Neuronal stem cell (in vitro differentiated cells): ENCODE results near the gene NR3C2.

Experiments used
- DNase-seq: peaks from one replicate; pipeline ENCODE4 v3.0.0-alpha.2; 2013; ENCODE audit warnings: low spot score
- H2AFZ ChIP-seq: one replicate; pipeline ENCODE4 v1.6.1; 2013; ENCODE audit warnings: mild to moderate bottlenecking, low read length, inconsistent platforms
- H2AK5ac ChIP-seq: 2 replicates; pipeline ENCODE4 v1.6.1; 2013; ENCODE audit warnings: low read depth, mild to moderate bottlenecking, inconsistent platforms, low read length, moderate library complexity, mixed read lengths
- H2BK120ac ChIP-seq: 2 replicates; pipeline ENCODE4 v1.6.1; 2013; ENCODE audit warnings: low read depth, mild to moderate bottlenecking, inconsistent platforms, low read length, moderate library complexity, mixed read lengths
- H2BK12ac ChIP-seq: one replicate; pipeline ENCODE4 v1.6.1; 2013; ENCODE audit warnings: low read length, inconsistent platforms
- H2BK15ac ChIP-seq: 2 replicates; pipeline ENCODE4 v1.6.1; 2013; ENCODE audit warnings: mild to moderate bottlenecking, low read length, inconsistent platforms, mixed read lengths
- H2BK5ac ChIP-seq: one replicate; pipeline ENCODE4 v1.6.1; 2013; ENCODE audit warnings: inconsistent platforms, mild to moderate bottlenecking, low read length, moderate library complexity
- H3K14ac ChIP-seq: one replicate; pipeline ENCODE4 v1.6.1; 2013; ENCODE audit warnings: low read length, inconsistent platforms
- H3K18ac ChIP-seq: 2 replicates; pipeline ENCODE4 v1.6.1; 2013; ENCODE audit warnings: low read length, inconsistent platforms
- H3K23ac ChIP-seq: 2 replicates; pipeline ENCODE4 v1.6.1; 2013; ENCODE audit warnings: low read depth, mild to moderate bottlenecking, mixed read lengths, low read length, inconsistent platforms; ENCODE audit not compliant: poor library complexity
- H3K27ac ChIP-seq: replicated peaks from 3 replicates; pipeline ENCODE4 v1.5.1; 2013; ENCODE audit warnings: low read length, inconsistent platforms
- H3K27me3 ChIP-seq, 3 experiments: 2 replicates each; pipeline ENCODE4 v1.6.1; 2013; ENCODE audit warnings: low read length in 3 of 3, mild to moderate bottlenecking in 2 of 3, inconsistent platforms in 1 of 3, low read depth in 1 of 3, mixed read lengths in 1 of 3, moderate library complexity in 1 of 3; ENCODE audit not compliant: control insufficient read depth in 3 of 3, insufficient read depth in 3 of 3
- H3K36me3 ChIP-seq, 2 donors: replicated peaks in 1 of 2; 2 replicates each; pipeline ENCODE4 v1.6.1; 2013; ENCODE audit warnings: low read length in 2 of 2; ENCODE audit not compliant: control insufficient read depth in 2 of 2, insufficient read depth in 2 of 2
- H3K4ac ChIP-seq: 2 replicates; pipeline ENCODE4 v1.6.1; 2013; ENCODE audit warnings: inconsistent platforms, mild to moderate bottlenecking, low read length, moderate library complexity
- H3K4me1 ChIP-seq, 2 donors: 1 replicate in 1 of 2; 2 replicates in 1 of 2; pipeline ENCODE4 v1.6.1; 2013; ENCODE audit warnings: low read length in 2 of 2, low read depth in 1 of 2; ENCODE audit not compliant: control insufficient read depth in 2 of 2, insufficient read depth in 1 of 2
- H3K4me2 ChIP-seq: one replicate; pipeline ENCODE4 v1.6.1; 2013; ENCODE audit warnings: mild to moderate bottlenecking, low read length, inconsistent platforms; ENCODE audit not compliant: insufficient read depth, poor library complexity, severe bottlenecking
- H3K4me3 ChIP-seq, 2 donors: 2 replicates each; pipeline ENCODE4 v1.5.1; 2013; ENCODE audit warnings: low read length in 2 of 2, mild to moderate bottlenecking in 2 of 2, inconsistent platforms in 1 of 2, moderate library complexity in 1 of 2
- H3K79me1 ChIP-seq: one replicate; pipeline ENCODE4 v1.6.1; 2013; ENCODE audit warnings: low read depth, mild to moderate bottlenecking, inconsistent platforms, low read length, moderate library complexity
- H3K9ac ChIP-seq: one replicate; pipeline ENCODE4 v1.6.1; 2013; ENCODE audit warnings: mild to moderate bottlenecking, low read depth, low read length, inconsistent platforms; ENCODE audit not compliant: poor library complexity
- H3K9me3 ChIP-seq, 2 donors: replicated peaks in 1 of 2; 2 replicates each; pipeline versions ENCODE3 to v1.6.1; 2013; ENCODE audit warnings: low read length in 2 of 2, mild to moderate bottlenecking in 2 of 2, inconsistent platforms in 1 of 2, low read depth in 1 of 2, mixed read lengths in 1 of 2, moderate library complexity in 1 of 2; ENCODE audit not compliant: control insufficient read depth in 2 of 2, insufficient read depth in 1 of 2
- H4K8ac ChIP-seq: one replicate; pipeline ENCODE4 v1.6.1; 2013; ENCODE audit warnings: low read depth, mild to moderate bottlenecking, inconsistent platforms, low read length, moderate library complexity
- H4K91ac ChIP-seq: one replicate; pipeline ENCODE4 v1.6.1; 2013; ENCODE audit warnings: low read length, low read depth, mild to moderate bottlenecking, inconsistent platforms; ENCODE audit not compliant: poor library complexity
- WGBS, 2 donors: extraction: QIAGEN DNeasy Blood & Tissue Kit; methylation state at CpG; one replicate each; pipeline ENCODE4 v1.1.7; 2013; ENCODE audit warnings: missing lambda C conversion rate in 2 of 2, mixed read lengths in 1 of 2; ENCODE audit not compliant: insufficient read length in 2 of 2, insufficient replicate concordance in 1 of 2; ENCODE audit errors: extremely low coverage in 2 of 2; 5-methylcytosine and 5-hydroxymethylcytosine counted together

NR3C2 gene

GRCh38 chr4:148442832-148443511 lies 758 bp upstream of the NR3C2 start:
- H2BK12ac ChIP-seq, result no peak overlapping the region
- H3K23ac ChIP-seq, result peak overlapping the region; percentile 65
- no peak overlapping the region for H3K4ac ChIP-seq
- no peak overlapping the region for H2BK120ac ChIP-seq
- WGBS, 2 donors, result no CpG with 5 or more reads among the region's 27 CpGs
- H2AK5ac ChIP-seq, result no peak overlapping the region
- H2BK15ac ChIP-seq, result peak overlapping the region; percentile 92
- H2AFZ ChIP-seq, result peak overlapping the region; percentile 97
- no peak for DNase-seq
- H3K4me3 ChIP-seq, result peak overlapping the region; percentile 57 to 97
- peak overlapping the region; percentile 95 for H3K18ac ChIP-seq
- no peak overlapping the region for H4K8ac ChIP-seq
- H2BK5ac ChIP-seq, result peak overlapping the region; percentile 75
- peak overlapping the region; percentile 98 for H3K4me2 ChIP-seq
- H4K91ac ChIP-seq, result no peak overlapping the region
- H3K27me3 ChIP-seq, result peaks cover 9 to 78% (median 33%) of the 10 kb centered on the region in 3 experiments
- H3K4me1 ChIP-seq, result peaks cover 0 to 2% of the 10 kb centered on the region in 2 donors
- H3K79me1 ChIP-seq, result no peaks in the 10 kb centered on the region
- peak overlapping the region; percentile 63 for H3K9ac ChIP-seq
- H3K27ac ChIP-seq, result no peak overlapping the region
- peak overlapping the region; percentile 31 for H3K14ac ChIP-seq
- no peaks in the 10 kb centered on the region for H3K36me3 ChIP-seq
- H3K9me3 ChIP-seq, result no peaks in the 10 kb centered on the region

GRCh38 chr4:148441624-148441985 lies 609 bp downstream of the NR3C2 start:
- Histone ChIP-seq H3K9me3 (no peaks in the 10 kb centered on the region), H2AFZ (peak overlapping the region; percentile 97), H3K4me3 (peak overlapping the region; percentile 57 to 89), H3K18ac (no peak overlapping the region), H3K4me2 (peak overlapping the region; percentile 89), H3K79me1 (no peaks in the 10 kb centered on the region), H4K8ac (no peak overlapping the region), H3K4ac (no peak overlapping the region), H4K91ac (no peak overlapping the region), H2BK15ac (no peak overlapping the region), H2BK12ac (no peak overlapping the region), H3K36me3 (no peaks in the 10 kb centered on the region), H2BK5ac (no peak overlapping the region), H3K9ac (no peak overlapping the region), H3K23ac (peak overlapping the region; percentile 65), H3K27me3 (peaks cover 9 to 66% (median 33%) of the 10 kb centered on the region in 3 experiments), H2BK120ac (no peak overlapping the region), H2AK5ac (no peak overlapping the region), H3K14ac (no peak overlapping the region), H3K4me1 (peaks cover 0 to 2% of the 10 kb centered on the region in 2 donors), H3K27ac (no peak overlapping the region)
- peak; percentile 18 for DNase-seq
- no CpG with 5 or more reads among the region's 12 CpGs for WGBS, 2 donors

GRCh38 chr4:148438047-148438446 lies 4.2 kb downstream of the NR3C2 start:
- Histone ChIP-seq H3K36me3 (no peaks in the 10 kb centered on the region), H2AK5ac (no peak overlapping the region), H3K14ac (no peak overlapping the region), H2BK120ac (no peak overlapping the region), H2BK5ac (no peak overlapping the region), H3K4me3 (no peak overlapping the region), H2AFZ (no peak overlapping the region), H3K9ac (no peak overlapping the region), H3K27me3 (peaks cover 3 to 40% (median 18%) of the 10 kb centered on the region in 3 experiments), H2BK15ac (no peak overlapping the region), H3K23ac (no peak overlapping the region), H3K4me1 (no peaks in the 10 kb centered on the region), H3K79me1 (no peaks in the 10 kb centered on the region), H3K4me2 (no peak overlapping the region), H3K18ac (no peak overlapping the region), H4K91ac (no peak overlapping the region), H4K8ac (no peak overlapping the region), H3K4ac (no peak overlapping the region), H3K9me3 (no peaks in the 10 kb centered on the region), H2BK12ac (no peak overlapping the region), H3K27ac (no peak overlapping the region)
- WGBS, 2 donors, result no CpG with 5 or more reads among the region's 2 CpGs
- DNase-seq, result no peak

GRCh38 chr4:148437439-148437838 lies 4.8 kb downstream of the NR3C2 start:
- Histone ChIP-seq H3K27me3 (peaks cover 0 to 35% (median 13%) of the 10 kb centered on the region in 3 experiments), H2BK15ac (no peak overlapping the region), H3K4me1 (no peaks in the 10 kb centered on the region), H3K79me1 (no peaks in the 10 kb centered on the region), H2AK5ac (no peak overlapping the region), H3K23ac (no peak overlapping the region), H3K4me2 (no peak overlapping the region), H2BK5ac (no peak overlapping the region), H3K18ac (no peak overlapping the region), H3K9me3 (no peaks in the 10 kb centered on the region), H2BK12ac (no peak overlapping the region), H3K9ac (no peak overlapping the region), H3K27ac (no peak overlapping the region), H4K8ac (no peak overlapping the region), H3K36me3 (no peaks in the 10 kb centered on the region), H2BK120ac (no peak overlapping the region), H3K14ac (no peak overlapping the region), H4K91ac (no peak overlapping the region), H3K4ac (no peak overlapping the region), H2AFZ (no peak overlapping the region), H3K4me3 (no peak overlapping the region)
- no CpG with 5 or more reads among the region's 2 CpGs for WGBS, 2 donors
- DNase-seq, result no peak
